K562 (cell line): ENCODE data around the gene CLDN7. TPM values are rescaled to one million over a fixed set of nuclear protein-coding genes. Genes with fewer than 3 reads are reported as not detected.
A peak's percentile ranks its signal among the peaks of the same experiment; 100 is the strongest.

ENCODE experiments used
- MYC ChIP-seq, 2 experiments: fragments of 250-450 bp in 1 of 2; sonication (Bioruptor Pico) in 1 of 2; IDR thresholded peaks; 2 replicates each; pipeline versions ENCODE4 v1.5.1 to v1.6.1; 2012 to 2021; ENCODE audit warnings: low read depth in 2 of 2, borderline replicate concordance in 1 of 2, improper control_type of control experiment in 1 of 2, low read length in 1 of 2, mild to moderate bottlenecking in 1 of 2, moderate library complexity in 1 of 2
- RBBP5 ChIP-seq: fragments of 200-600 bp; sonication (generic); IDR thresholded peaks from 2 replicates; pipeline ENCODE4 v1.6.1; 2012; ENCODE audit warnings: borderline replicate concordance, mild to moderate bottlenecking, low read length, control low read depth, inconsistent platforms; ENCODE audit not compliant: insufficient read depth, poor library complexity, severe bottlenecking
- ZFPM2 ChIP-seq: fragments of 250-450 bp; sonication (Bioruptor Pico); IDR thresholded peaks from 2 replicates; pipeline ENCODE4 v1.5.1; 2022; ENCODE audit warnings: mild to moderate bottlenecking
- ZNF589 ChIP-seq: fragments of 200-800 bp; sonication (Bioruptor generic); IDR thresholded peaks from 2 replicates; pipeline ENCODE4 v1.6.1; 2016; ENCODE audit warnings: low read depth, missing genetic modification characterization, missing compliant biosample characterization
- polyA plus RNA-seq, 8 experiments: library from polyadenylated mRNA; depleted of rRNA in 4 of 8; stranded (reverse) in 5 of 8; unstranded in 3 of 8; fragments of >200 nt; fragmentation: Nextera tagmentation in 2 of 8; fragmentation: Illumina TruSeq in 1 of 8; extraction: Ambion mirVana in 2 of 8; extraction: Trizol in 1 of 8; gene quantifications; 2 replicates each; pipeline versions ENCODE4 v1.2.1 to v1.2.3, GENCODE V29; 2011 to 2014; ENCODE audit warnings: inconsistent platforms in 1 of 8, missing spikeins in 1 of 8
- total RNA-seq, 7 experiments: library from RNA; depleted of rRNA in 6 of 7; stranded (reverse); fragments of >200 nt in 6 of 7; fragmentation: Illumina TruSeq in 2 of 7; extraction: Trizol in 2 of 7; gene quantifications; 2 replicates each; pipeline versions ENCODE4 v1.2.1 to v1.2.3, GENCODE V29; 2011 to 2021; ENCODE audit warnings: low replicate concordance in 1 of 7
- TF ChIP-seq, protein P1 (sequence below): IDR thresholded peaks from 3 replicates; pipeline ENCODE4 v1.6.1; 2011; ENCODE audit warnings: borderline replicate concordance, mild to moderate bottlenecking, moderate library complexity; ENCODE audit not compliant: insufficient read length; ENCODE audit errors: extremely low read depth
- TF ChIP-seq, protein P2 (sequence below): fragments of 450-650 bp; formaldehyde crosslinking; IDR thresholded peaks from 2 replicates; pipeline ENCODE4 v1.4.0; 2020; ENCODE audit warnings: mild to moderate bottlenecking, mixed read lengths

Gene CLDN7
- total and polyA plus RNA-seq, 9 of the 15 experiments (the other 6 are each of a cell fraction or from before 2014, with no cell fraction given): 2.2 to 14.5 (median 7.6) TPM

DNA sequence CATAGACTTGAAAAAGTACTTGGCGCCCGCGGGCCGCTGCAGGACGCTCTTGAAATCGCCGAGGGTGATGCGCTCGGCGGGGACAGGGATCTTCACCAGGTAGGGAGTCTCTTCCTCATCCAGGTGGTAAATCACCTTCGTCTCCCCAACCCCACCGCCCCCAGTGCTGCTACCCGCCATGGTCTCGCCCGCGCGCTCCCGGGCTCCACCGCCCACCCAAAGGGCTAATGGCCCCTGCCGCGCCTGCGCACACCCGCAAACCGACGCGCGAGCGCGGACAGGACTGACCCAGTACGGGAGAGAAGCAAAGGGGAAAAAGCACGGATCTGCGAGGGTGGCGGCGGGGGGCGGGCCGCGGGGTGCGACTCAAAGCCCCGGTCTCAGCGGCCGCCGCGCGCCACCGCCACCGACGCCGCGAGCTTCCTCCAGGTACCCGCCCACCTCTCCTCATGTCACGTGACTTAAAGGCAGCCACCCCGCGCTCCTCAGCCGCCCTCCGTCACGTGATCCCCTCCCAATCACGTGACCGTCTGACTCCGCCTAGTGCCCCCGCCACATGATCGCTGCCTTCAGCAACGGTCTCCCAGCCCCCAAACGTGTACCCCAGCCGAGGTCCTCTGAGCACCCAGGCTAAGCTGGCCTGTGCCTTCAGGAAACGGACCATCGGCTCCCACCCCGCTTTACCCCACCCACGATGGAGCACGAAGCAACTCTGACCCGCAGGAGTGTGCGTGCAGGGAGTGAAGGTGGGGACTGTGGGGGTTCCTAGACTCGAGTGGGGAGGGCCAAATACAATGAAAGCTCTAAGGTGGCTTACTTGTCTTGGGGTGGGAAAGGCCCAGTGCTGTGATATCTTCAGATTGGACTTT, 28.0 kb downstream of the CLDN7 start, which contains the start of gene DVL2 (continued):
- peak; percentile 24 for TF ChIP-seq RBBP5
- TF ChIP-seq ZFPM2 (CRISPR knock-in tag): peak; percentile 89
- TF ChIP-seq, protein P1, sequence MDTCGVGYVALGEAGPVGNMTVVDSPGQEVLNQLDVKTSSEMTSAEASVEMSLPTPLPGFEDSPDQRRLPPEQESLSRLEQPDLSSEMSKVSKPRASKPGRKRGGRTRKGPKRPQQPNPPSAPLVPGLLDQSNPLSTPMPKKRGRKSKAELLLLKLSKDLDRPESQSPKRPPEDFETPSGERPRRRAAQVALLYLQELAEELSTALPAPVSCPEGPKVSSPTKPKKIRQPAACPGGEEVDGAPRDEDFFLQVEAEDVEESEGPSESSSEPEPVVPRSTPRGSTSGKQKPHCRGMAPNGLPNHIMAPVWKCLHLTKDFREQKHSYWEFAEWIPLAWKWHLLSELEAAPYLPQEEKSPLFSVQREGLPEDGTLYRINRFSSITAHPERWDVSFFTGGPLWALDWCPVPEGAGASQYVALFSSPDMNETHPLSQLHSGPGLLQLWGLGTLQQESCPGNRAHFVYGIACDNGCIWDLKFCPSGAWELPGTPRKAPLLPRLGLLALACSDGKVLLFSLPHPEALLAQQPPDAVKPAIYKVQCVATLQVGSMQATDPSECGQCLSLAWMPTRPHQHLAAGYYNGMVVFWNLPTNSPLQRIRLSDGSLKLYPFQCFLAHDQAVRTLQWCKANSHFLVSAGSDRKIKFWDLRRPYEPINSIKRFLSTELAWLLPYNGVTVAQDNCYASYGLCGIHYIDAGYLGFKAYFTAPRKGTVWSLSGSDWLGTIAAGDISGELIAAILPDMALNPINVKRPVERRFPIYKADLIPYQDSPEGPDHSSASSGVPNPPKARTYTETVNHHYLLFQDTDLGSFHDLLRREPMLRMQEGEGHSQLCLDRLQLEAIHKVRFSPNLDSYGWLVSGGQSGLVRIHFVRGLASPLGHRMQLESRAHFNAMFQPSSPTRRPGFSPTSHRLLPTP: no peak
- TF ChIP-seq, protein P2, sequence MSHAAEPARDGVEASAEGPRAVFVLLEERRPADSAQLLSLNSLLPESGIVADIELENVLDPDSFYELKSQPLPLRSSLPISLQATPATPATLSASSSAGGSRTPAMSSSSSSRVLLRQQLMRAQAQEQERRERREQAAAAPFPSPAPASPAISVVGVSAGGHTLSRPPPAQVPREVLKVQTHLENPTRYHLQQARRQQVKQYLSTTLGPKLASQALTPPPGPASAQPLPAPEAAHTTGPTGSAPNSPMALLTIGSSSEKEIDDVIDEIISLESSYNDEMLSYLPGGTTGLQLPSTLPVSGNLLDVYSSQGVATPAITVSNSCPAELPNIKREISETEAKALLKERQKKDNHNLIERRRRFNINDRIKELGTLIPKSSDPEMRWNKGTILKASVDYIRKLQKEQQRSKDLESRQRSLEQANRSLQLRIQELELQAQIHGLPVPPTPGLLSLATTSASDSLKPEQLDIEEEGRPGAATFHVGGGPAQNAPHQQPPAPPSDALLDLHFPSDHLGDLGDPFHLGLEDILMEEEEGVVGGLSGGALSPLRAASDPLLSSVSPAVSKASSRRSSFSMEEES: peak; percentile 100
- no peak for TF ChIP-seq ZNF589 (CRISPR knock-in tag)
- peak; percentile 71 for TF ChIP-seq MYC (IDR thresholded peaks at IDR 0.05; ENCODE audit: low read depth, low read length)
- peak; percentile 56; the same call in 1 of the 2 replicates for TF ChIP-seq MYC (CRISPR knock-in tag; IDR thresholded peaks at IDR 0.05; ENCODE audit: borderline replicate concordance, low read depth)
